NCI-H510A (cell line): Measurements from ENCODE around the gene THADA.
"Not testable (repeated sequence)": the region's sequence is repeated elsewhere in the genome, so short reads cannot be mapped to it uniquely, and the experiment has no call there.

Experiments
- DNase-seq: peaks from one replicate; lab custom pipeline; 2025; lab: John Stamatoyannopoulos, UW

THADA gene

GRCh38 chr2:43410055-43410604 is 185.7 kb downstream of the THADA start:
- no peak for DNase-seq

- DNase-seq, result no peak
Measured at GRCh38 chr2:43408407-43409160, 187.3 kb downstream of the THADA start.

GRCh38 chr2:43407935-43408334 is 187.9 kb downstream of the THADA start:
- DNase-seq, result no peak

- no peak for DNase-seq
Measured at GRCh38 chr2:43406651-43407279, 189.1 kb downstream of the THADA start.

GRCh38 chr2:43405829-43406228 is 190.0 kb downstream of the THADA start:
- DNase-seq, result no peak

- no peak for DNase-seq
Measured at GRCh38 chr2:43402452-43402937, 193.3 kb downstream of the THADA start.

- no peak for DNase-seq
Measured at GRCh38 chr2:43402002-43402401, 193.8 kb downstream of the THADA start.

GRCh38 chr2:43400508-43400907 is 195.3 kb downstream of the THADA start:
- no peak for DNase-seq

- no peak for DNase-seq
Measured at GRCh38 chr2:43399515-43400264, 196.1 kb downstream of the THADA start.

GRCh38 chr2:43399098-43399497 is 196.7 kb downstream of the THADA start:
- DNase-seq, result no peak

- no peak for DNase-seq
Measured at GRCh38 chr2:43397821-43398220, 198.0 kb downstream of the THADA start.

- DNase-seq, result no peak
Measured at GRCh38 chr2:43397411-43397810, 198.4 kb downstream of the THADA start.

- DNase-seq, result not testable (repeated sequence)
Measured at GRCh38 chr2:43396344-43396743, 199.5 kb downstream of the THADA start.

- DNase-seq, result no peak
Measured at GRCh38 chr2:43393918-43394317, 201.9 kb downstream of the THADA start.

GRCh38 chr2:43391878-43392215 is 204.0 kb downstream of the THADA start:
- DNase-seq, result no peak

- DNase-seq, result no peak
Measured at GRCh38 chr2:43391201-43391877, 204.5 kb downstream of the THADA start.

- DNase-seq, result no peak
Measured at GRCh38 chr2:43389581-43390466, 206.0 kb downstream of the THADA start.

- DNase-seq, result no peak
Measured at GRCh38 chr2:43388371-43388770, 207.5 kb downstream of the THADA start.

GRCh38 chr2:43387092-43388062 is 208.5 kb downstream of the THADA start:
- no peak for DNase-seq

- not testable (repeated sequence) for DNase-seq
Measured at GRCh38 chr2:43386679-43387078, 209.2 kb downstream of the THADA start.
